ENCODE results near the gene AMIGO1.

The AMIGO1 gene

GRCh38 chr1:109509176-109510134 is at the start of gene AMIGO1:
TSS of gene AMIGO1 (minus strand) at chr1:109509727. CDS start at chr1:109508912, 815 bp downstream.
- no peak for FAIRE-seq

- FAIRE-seq, result no peak
These were observed 48.0 kb upstream of the AMIGO1 start for GRCh38 chr1:109557520-109557919.

DNA sequence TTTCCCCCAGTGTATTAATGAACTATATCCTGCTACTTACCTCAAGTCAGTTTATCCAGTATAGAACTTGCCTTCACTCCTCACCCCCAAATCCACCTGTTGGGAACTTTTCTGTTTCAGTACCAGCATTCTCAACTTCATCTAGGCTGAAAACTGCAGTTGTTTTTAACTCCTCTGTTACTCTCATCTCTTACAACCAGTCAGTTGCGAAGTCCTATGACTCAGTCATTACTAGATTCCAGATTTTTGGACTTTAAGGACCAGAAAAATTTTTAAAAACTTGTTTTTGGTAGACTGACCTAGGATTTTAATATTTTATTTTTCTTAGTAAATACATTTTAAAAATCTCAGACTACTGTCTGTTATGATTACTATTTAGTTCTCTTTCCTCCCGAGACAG is 47.0 kb upstream of the AMIGO1 start:
- no peak for FAIRE-seq

DNA sequence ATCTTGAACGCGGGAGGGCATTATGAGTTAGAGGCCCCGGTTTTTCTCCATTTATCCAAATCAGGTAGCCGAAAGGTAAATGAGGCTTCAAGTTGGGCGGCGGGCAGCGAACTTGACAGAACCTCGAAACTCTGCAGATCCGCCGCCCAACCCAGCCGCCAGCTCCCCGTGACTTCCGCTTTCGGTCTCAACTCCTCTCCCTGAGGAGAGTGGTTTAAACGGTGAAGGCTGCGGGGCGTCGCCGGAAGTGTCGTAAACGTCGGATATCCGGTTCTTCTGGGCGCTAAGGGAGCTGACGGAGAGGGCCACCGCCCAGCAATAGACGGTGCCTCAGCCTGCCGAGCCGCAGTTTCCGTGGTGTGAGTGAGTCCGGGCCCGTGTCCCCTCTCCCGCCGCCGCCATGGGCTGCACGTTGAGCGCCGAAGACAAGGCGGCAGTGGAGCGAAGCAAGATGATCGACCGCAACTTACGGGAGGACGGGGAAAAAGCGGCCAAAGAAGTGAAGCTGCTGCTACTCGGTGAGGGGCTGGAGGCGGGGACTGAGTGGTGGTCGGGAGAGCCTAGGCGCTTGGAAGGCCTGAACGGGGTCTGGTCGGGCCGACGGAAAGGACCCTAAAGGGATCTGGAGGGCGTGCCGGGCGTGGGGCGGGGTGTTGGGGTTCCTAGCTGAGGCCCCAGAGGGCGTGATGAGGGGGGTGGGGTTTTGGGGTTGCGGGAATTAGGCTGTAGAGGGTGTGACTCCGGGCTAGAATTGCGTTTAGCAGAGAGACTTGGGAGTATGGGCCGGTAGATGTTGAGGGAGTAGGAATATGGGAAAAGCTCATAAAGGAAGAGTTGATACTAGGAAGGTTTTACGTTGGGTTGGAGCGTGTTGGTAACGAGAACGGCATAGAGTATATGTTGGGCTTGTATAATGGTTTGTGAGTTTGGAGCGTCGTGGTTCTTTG is 39.1 kb upstream of the AMIGO1 start, which contains the start of gene GNAI3:
Gene GNAI3 (plus strand): TSS at position 295 of the 947 bp plus-strand sequence. CDS start 106 bp downstream, at position 401.
- FAIRE-seq, result no peak

GRCh38 chr1:109547463-109548320 is 38.2 kb upstream of the AMIGO1 start:
- no peak for FAIRE-seq

- peak; percentile 96 for FAIRE-seq
These were observed 37.0 kb upstream of the AMIGO1 start for GRCh38 chr1:109546311-109547109.

DNA sequence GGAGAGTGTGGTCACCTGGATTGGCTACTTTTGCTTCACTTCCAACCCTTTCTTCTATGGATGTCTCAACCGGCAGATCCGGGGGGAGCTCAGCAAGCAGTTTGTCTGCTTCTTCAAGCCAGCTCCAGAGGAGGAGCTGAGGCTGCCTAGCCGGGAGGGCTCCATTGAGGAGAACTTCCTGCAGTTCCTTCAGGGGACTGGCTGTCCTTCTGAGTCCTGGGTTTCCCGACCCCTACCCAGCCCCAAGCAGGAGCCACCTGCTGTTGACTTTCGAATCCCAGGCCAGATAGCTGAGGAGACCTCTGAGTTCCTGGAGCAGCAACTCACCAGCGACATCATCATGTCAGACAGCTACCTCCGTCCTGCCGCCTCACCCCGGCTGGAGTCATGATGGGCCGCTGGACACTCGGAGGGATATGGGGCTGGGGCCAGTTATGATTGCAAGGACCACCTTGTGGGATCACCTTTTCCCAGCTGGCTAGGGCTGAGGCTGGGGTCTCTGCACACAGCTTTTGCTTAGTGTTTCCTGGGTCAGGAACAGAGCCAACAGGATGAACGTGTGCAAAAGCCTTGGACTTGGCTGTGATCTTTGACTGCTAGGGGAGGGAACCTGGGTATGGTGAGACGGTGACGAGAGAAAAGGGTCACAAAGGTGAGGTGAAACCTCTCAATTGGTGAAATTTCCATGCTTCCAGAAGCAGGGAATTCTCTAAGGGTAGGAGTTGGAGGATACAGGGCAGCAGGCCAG is 34.6 kb upstream of the AMIGO1 start:
- no peak for FAIRE-seq

- FAIRE-seq, result no peak
These were observed 33.9 kb upstream of the AMIGO1 start for GRCh38 chr1:109543283-109543987.

DNA sequence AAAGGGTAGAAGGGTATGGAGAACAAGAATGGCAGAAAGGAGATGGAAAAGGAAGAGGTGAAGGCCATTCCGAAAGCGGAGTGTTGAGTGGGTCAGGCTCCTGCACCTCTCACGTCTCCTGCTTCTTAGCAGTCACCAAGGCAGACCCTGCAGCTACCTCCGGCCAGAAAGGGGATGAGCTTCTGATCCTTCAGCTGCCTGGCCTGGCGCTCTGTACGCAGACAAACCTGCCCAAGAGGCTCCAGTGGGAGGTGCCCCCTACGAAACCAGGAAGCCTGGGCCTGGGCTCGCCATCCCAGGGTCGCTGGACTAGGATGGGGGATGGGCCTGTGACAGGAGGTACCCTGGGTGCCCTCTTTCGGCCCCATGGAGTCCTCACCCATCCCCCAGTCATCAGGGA is 33.1 kb upstream of the AMIGO1 start:
- FAIRE-seq, result no peak

GRCh38 chr1:109541102-109541501 is 31.6 kb upstream of the AMIGO1 start:
- no peak for FAIRE-seq

GRCh38 chr1:109539676-109540075 is 30.1 kb upstream of the AMIGO1 start, which contains the start of gene GPR61:
TSS of gene GPR61 (plus strand) at chr1:109539872. CDS start at chr1:109543023, 3,151 bp downstream.
- no peak for FAIRE-seq

DNA sequence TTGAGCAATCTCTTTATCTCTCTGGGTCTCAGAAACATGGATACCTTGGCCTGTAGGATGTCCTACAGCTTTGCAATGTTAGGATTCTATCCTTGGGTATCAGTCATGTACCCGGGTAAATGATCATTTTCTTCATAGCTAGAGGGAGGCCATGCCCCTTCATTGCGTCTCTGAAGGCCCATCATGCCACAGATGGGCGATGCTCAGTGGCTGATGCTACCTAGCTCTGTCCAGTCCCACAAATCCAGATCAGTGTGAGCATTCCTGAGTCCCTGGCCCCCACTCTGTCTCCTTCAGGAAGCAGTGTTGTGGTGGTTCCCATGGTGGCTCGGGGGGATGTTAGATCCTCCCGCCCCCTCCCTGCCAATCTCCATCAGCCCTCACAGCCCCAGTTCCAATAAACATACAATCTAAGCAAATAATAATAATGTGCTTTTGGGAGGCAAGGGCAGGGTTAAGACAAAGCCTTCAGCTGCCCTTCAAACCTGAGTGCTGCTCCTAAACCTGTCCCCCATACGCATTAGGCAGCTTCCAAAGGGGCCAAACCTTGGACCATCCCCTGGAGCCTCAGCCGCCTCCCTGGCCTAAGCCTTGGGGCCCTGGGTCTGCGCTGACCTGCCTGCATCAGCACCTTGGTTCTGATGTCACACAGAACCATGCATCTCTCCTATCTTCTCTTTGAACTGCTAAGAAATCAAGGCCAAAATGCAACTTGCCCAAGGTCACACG is 29.5 kb upstream of the AMIGO1 start:
- FAIRE-seq, result no peak

GRCh38 chr1:109537450-109538178 is 28.1 kb upstream of the AMIGO1 start:
- no peak for FAIRE-seq

DNA sequence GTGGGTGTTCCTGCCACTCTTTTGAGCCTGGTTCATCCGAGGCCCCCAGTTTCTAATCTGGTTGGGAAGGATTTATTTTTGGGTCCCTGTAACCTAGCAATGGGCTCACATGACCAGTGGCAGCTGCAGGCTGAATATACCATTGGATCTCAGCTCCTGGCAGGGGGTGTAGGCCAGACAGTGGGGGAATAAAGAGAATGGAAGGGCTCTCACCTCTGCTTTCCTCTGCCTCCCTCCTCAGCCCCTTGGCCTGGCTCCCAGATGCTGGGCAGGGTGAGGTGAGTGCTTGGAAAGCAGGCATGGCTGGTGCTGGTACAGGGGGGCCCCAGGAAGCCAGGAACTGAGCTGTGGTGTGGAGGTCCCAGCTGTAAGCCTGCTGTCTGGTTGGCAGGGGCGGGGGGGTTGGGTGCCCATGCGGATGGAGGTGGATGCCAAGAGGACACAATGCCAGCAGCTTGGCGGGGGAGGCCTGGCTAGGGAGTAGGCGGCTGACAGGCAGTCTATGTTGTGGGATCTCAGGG is 26.5 kb upstream of the AMIGO1 start:
- no peak for FAIRE-seq

DNA sequence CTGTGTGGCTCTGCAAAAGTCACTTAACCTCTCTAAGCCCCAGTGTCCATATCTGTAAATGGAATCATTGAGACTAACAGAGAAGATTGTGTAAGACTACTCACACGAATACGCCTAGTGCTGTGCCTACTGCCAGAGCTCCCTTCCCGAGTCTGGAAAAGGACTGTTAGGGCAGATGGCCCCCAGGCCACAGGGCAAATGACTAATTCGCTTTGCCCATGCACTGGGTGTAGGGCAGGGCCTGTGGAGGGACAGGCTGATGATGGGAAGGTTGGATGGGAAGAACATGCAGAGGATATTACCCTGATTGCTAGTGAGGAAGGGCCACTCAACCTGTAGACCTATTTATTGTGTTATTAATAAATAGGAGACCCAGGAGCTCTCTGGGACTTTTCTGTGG is 26.0 kb upstream of the AMIGO1 start:
- no peak for FAIRE-seq

- no peak for FAIRE-seq
These were observed 24.9 kb upstream of the AMIGO1 start for GRCh38 chr1:109534307-109534858.

GRCh38 chr1:109532365-109533136 is 23.0 kb upstream of the AMIGO1 start:
- FAIRE-seq, result no peak

Data from A204.1 (cell line).